ENCODE data around the gene ALG9. TPM values are rescaled to one million over a fixed set of nuclear protein-coding genes. Genes with fewer than 3 reads are reported as not detected.

ALG9 gene
- polyA plus RNA-seq, 1 donor from 2014 or later = 92.1 TPM

DNA sequence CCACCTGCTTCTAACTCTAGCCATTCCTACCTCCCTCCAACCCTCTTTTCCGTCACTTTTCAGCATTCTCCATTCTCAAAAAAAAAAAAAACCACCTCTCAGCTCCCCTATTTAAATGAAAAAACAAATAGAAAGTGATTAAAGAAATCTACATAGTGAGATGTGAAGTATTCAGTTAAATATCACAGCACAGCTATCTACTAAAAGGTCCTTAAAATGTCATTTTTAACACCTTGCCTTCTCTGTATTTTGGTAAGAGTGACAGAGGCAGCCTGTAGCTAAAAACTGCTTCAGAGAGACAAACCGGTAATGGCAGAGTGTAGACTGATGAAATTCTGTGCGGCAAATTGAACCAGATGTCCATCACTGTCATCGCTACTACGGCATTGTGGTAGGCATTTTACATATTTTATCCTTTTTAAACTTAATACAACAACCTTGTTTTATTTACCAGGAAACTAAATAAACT, 346 bp upstream of the ALG9 start:
- Histone ChIP-seq H3K27ac (ENCODE audit: low read length) (peak overlapping the region; percentile 80), H4K20me1 (ENCODE audit: insufficient read depth) (no peaks in the 10 kb centered on the region), H3K36me3 (ENCODE audit: insufficient read depth, low read length) (no peaks in the 10 kb centered on the region), H3K9ac (ENCODE audit: low read length) (peak overlapping the region; percentile 81), H3K27me3 (ENCODE audit: insufficient read depth, low read depth, low read length) (no peaks in the 10 kb centered on the region), H3K4me3 (ENCODE audit: low read length) (peak overlapping the region; percentile 77), H3K9me2 (ENCODE audit: insufficient read depth, low read length) (no peaks in the 10 kb centered on the region), H3K9me3 (ENCODE audit: low read length) (no peaks in the 10 kb centered on the region), H3K79me2 (replicated peaks; ENCODE audit: insufficient read depth, low read length) (peaks cover 16% of the 10 kb centered on the region), H3K4me2 (ENCODE audit: low read length) (peak overlapping the region; percentile 53), H3F3A (ENCODE audit: insufficient read depth, low read length, poor library complexity, severe bottlenecking) (peaks cover 3% of the 10 kb centered on the region), H2AFZ (ENCODE audit: low read depth, low read length) (peak overlapping the region; percentile 71)
- TF ChIP-seq EP300 (conservative IDR thresholded peaks at IDR 0.05; ENCODE audit: poor library complexity, severe bottlenecking) (no peak), POLR2AphosphoS5 (IDR thresholded peaks at IDR 0.05) (no peak), TAF1 (IDR thresholded peaks at IDR 0.05; ENCODE audit: low read depth) (no peak), RAD21 (conservative IDR thresholded peaks at IDR 0.05) (no peak), EZH2 (IDR thresholded peaks at IDR 0.05; ENCODE audit: borderline replicate concordance, insufficient read depth, low read length, poor library complexity, severe bottlenecking) (no peak), MXI1 (conservative IDR thresholded peaks at IDR 0.05; ENCODE audit: poor library complexity, severe bottlenecking) (no peak), SMC3 (conservative IDR thresholded peaks at IDR 0.05; ENCODE audit: poor library complexity) (no peak)
- TF ChIP-seq, protein P1, sequence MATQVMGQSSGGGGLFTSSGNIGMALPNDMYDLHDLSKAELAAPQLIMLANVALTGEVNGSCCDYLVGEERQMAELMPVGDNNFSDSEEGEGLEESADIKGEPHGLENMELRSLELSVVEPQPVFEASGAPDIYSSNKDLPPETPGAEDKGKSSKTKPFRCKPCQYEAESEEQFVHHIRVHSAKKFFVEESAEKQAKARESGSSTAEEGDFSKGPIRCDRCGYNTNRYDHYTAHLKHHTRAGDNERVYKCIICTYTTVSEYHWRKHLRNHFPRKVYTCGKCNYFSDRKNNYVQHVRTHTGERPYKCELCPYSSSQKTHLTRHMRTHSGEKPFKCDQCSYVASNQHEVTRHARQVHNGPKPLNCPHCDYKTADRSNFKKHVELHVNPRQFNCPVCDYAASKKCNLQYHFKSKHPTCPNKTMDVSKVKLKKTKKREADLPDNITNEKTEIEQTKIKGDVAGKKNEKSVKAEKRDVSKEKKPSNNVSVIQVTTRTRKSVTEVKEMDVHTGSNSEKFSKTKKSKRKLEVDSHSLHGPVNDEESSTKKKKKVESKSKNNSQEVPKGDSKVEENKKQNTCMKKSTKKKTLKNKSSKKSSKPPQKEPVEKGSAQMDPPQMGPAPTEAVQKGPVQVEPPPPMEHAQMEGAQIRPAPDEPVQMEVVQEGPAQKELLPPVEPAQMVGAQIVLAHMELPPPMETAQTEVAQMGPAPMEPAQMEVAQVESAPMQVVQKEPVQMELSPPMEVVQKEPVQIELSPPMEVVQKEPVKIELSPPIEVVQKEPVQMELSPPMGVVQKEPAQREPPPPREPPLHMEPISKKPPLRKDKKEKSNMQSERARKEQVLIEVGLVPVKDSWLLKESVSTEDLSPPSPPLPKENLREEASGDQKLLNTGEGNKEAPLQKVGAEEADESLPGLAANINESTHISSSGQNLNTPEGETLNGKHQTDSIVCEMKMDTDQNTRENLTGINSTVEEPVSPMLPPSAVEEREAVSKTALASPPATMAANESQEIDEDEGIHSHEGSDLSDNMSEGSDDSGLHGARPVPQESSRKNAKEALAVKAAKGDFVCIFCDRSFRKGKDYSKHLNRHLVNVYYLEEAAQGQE (IDR thresholded peaks at IDR 0.05; ENCODE audit: borderline replicate concordance) = no peak
- TF ChIP-seq, protein P2, sequence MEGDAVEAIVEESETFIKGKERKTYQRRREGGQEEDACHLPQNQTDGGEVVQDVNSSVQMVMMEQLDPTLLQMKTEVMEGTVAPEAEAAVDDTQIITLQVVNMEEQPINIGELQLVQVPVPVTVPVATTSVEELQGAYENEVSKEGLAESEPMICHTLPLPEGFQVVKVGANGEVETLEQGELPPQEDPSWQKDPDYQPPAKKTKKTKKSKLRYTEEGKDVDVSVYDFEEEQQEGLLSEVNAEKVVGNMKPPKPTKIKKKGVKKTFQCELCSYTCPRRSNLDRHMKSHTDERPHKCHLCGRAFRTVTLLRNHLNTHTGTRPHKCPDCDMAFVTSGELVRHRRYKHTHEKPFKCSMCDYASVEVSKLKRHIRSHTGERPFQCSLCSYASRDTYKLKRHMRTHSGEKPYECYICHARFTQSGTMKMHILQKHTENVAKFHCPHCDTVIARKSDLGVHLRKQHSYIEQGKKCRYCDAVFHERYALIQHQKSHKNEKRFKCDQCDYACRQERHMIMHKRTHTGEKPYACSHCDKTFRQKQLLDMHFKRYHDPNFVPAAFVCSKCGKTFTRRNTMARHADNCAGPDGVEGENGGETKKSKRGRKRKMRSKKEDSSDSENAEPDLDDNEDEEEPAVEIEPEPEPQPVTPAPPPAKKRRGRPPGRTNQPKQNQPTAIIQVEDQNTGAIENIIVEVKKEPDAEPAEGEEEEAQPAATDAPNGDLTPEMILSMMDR (IDR thresholded peaks at IDR 0.05; ENCODE audit: poor library complexity, severe bottlenecking) = no peak

DNA sequence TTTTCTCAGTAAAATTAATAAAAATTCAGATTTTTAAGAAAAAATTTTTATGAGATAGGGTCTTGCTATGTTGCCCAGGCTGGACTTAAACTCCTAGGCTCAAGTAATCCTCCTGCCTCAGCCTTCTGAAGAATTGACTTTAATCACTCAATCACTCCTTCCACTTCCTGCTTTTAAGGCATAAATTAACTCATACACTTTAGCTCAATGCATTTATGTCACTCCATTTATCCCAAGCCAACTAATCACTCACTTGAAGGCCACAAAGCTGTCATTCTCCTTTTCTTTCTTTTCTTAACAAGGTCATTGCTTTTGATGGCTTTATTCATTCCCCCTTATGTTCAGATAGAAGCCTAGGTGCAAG, 877 bp downstream of the ALG9 start:
- peak overlapping the region; percentile 64 for H3K4me2 ChIP-seq (ENCODE audit: low read length)
- no peaks in the 10 kb centered on the region for H3K9me3 ChIP-seq (ENCODE audit: low read length)
- H3K9ac ChIP-seq (ENCODE audit: low read length) = peak overlapping the region; percentile 81
- H3K9me2 ChIP-seq (ENCODE audit: insufficient read depth, low read length) = no peaks in the 10 kb centered on the region
- TF ChIP-seq SMC3 (conservative IDR thresholded peaks at IDR 0.05; ENCODE audit: poor library complexity) = no peak
- peak overlapping the region; percentile 80 for H3K27ac ChIP-seq (ENCODE audit: low read length)
- no peaks in the 10 kb centered on the region for H3K27me3 ChIP-seq (ENCODE audit: insufficient read depth, low read depth, low read length)
- peaks cover 16% of the 10 kb centered on the region for H3K79me2 ChIP-seq (replicated peaks; ENCODE audit: insufficient read depth, low read length)
- peaks cover 3% of the 10 kb centered on the region for H3F3A ChIP-seq (ENCODE audit: insufficient read depth, low read length, poor library complexity, severe bottlenecking)
- H2AFZ ChIP-seq (ENCODE audit: low read depth, low read length) = peak overlapping the region; percentile 71
- peak overlapping the region; percentile 77 for H3K4me3 ChIP-seq (ENCODE audit: low read length)
- H3K36me3 ChIP-seq (ENCODE audit: insufficient read depth, low read length) = no peaks in the 10 kb centered on the region
- no peaks in the 10 kb centered on the region for H4K20me1 ChIP-seq (ENCODE audit: insufficient read depth)

DNA sequence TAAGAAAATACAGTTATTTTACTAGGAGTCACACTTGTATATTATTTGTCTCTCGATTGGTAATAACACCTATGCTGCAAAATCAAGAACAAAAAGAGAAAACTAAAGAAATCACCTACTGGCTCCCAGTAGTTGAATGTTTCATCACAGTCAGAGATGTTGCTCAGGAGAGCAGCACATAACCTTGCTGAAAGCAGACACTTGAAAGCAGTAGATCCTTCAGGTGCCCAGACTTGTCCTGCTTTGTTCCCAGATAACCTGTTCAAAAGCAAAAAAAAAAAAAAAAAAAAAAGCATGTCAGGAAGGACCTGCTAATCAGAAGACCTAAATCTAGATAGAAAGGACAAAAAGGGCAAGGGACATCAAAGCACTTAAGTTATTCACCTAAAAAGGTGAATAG, 1.3 kb downstream of the ALG9 start:
- no peaks in the 10 kb centered on the region for H3K27me3 ChIP-seq (ENCODE audit: insufficient read depth, low read depth, low read length)
- no peaks in the 10 kb centered on the region for H3K9me2 ChIP-seq (ENCODE audit: insufficient read depth, low read length)
- no peak overlapping the region for H2AFZ ChIP-seq (ENCODE audit: low read depth, low read length)
- H3K9me3 ChIP-seq (ENCODE audit: low read length) = no peaks in the 10 kb centered on the region
- no peaks in the 10 kb centered on the region for H4K20me1 ChIP-seq (ENCODE audit: insufficient read depth)
- H3K4me3 ChIP-seq (ENCODE audit: low read length) = peak overlapping the region; percentile 77
- peaks cover 16% of the 10 kb centered on the region for H3K79me2 ChIP-seq (replicated peaks; ENCODE audit: insufficient read depth, low read length)
- H3K4me2 ChIP-seq (ENCODE audit: low read length) = peak overlapping the region; percentile 64
- TF ChIP-seq RAD21 (conservative IDR thresholded peaks at IDR 0.05) = no peak
- TF ChIP-seq, protein P1 (IDR thresholded peaks at IDR 0.05; ENCODE audit: borderline replicate concordance) = no peak
- TF ChIP-seq SMC3 (conservative IDR thresholded peaks at IDR 0.05; ENCODE audit: poor library complexity) = no peak
- no peak for TF ChIP-seq TAF1 (IDR thresholded peaks at IDR 0.05; ENCODE audit: low read depth)
- TF ChIP-seq, protein P2 (IDR thresholded peaks at IDR 0.05; ENCODE audit: poor library complexity, severe bottlenecking) = no peak
- no peak for TF ChIP-seq EP300 (conservative IDR thresholded peaks at IDR 0.05; ENCODE audit: poor library complexity, severe bottlenecking)
- no peak for TF ChIP-seq MXI1 (conservative IDR thresholded peaks at IDR 0.05; ENCODE audit: poor library complexity, severe bottlenecking)
- TF ChIP-seq POLR2AphosphoS5 (IDR thresholded peaks at IDR 0.05) = no peak
- TF ChIP-seq EZH2 (IDR thresholded peaks at IDR 0.05; ENCODE audit: borderline replicate concordance, insufficient read depth, low read length, poor library complexity, severe bottlenecking) = no peak
- no peaks in the 10 kb centered on the region for H3K36me3 ChIP-seq (ENCODE audit: insufficient read depth, low read length)
- H3F3A ChIP-seq (ENCODE audit: insufficient read depth, low read length, poor library complexity, severe bottlenecking) = peaks cover 3% of the 10 kb centered on the region
- peak overlapping the region; percentile 80 for H3K27ac ChIP-seq (ENCODE audit: low read length)
- no peak overlapping the region for H3K9ac ChIP-seq (ENCODE audit: low read length)

Data from neural cell (in vitro differentiated cells).